Common myeloid progenitor, CD34-positive (primary cell): ENCODE data around the gene BBS12.

Experiments used
- CTCF ChIA-PET: fragments of 350-600 bp; sonication (Branson Sonifier 250); formaldehyde crosslinking; loops from one replicate; lab custom pipeline; 2021; ENCODE audit warnings: antibody characterized with exemption; lab: Charles Lee
- POLR2A ChIA-PET: fragments of 350-600 bp; sonication (Branson Sonifier 250); formaldehyde crosslinking; loops from one replicate; lab custom pipeline; 2021; ENCODE audit warnings: antibody characterized with exemption; lab: Charles Lee
- DNase-seq, 3 donors: peaks; one replicate each; pipeline versions ENCODE4 v3.0.0 to v3.0.0-alpha.2; 2013
- H3K27ac ChIP-seq, 2 experiments: 1 replicate in 1 of 2; 2 replicates in 1 of 2; pipeline ENCODE4 v1.7.0; 2013; ENCODE audit warnings: inconsistent platforms in 2 of 2, low read length in 2 of 2, mild to moderate bottlenecking in 2 of 2, low read depth in 1 of 2, moderate library complexity in 1 of 2; ENCODE audit not compliant: severe bottlenecking in 2 of 2, insufficient read depth in 1 of 2, poor library complexity in 1 of 2
- H3K27me3 ChIP-seq, 5 experiments: replicated peaks in 2 of 5; 1 replicate in 3 of 5; 2 replicates in 2 of 5; pipeline versions ENCODE4 v1.6.1 to v1.7.0; 2013; ENCODE audit warnings: low read length in 4 of 5, mild to moderate bottlenecking in 2 of 5, moderate library complexity in 2 of 5, inconsistent platforms in 1 of 5; ENCODE audit not compliant: insufficient read depth in 5 of 5, control insufficient read depth in 4 of 5
- H3K36me3 ChIP-seq, 4 experiments: 1 replicate in 2 of 4; 2 replicates in 2 of 4; pipeline versions ENCODE4 v1.6.1 to v1.7.0; 2013; ENCODE audit warnings: low read length in 3 of 4, control low read depth in 1 of 4, mild to moderate bottlenecking in 1 of 4; ENCODE audit not compliant: control insufficient read depth in 4 of 4, insufficient read depth in 4 of 4
- H3K4me1 ChIP-seq, 4 experiments: 1 replicate in 3 of 4; 2 replicates in 1 of 4; pipeline versions ENCODE4 v1.6.1 to v1.7.1; 2013; ENCODE audit warnings: low read length in 3 of 4, mild to moderate bottlenecking in 3 of 4, control low read depth in 1 of 4, inconsistent platforms in 1 of 4, moderate library complexity in 1 of 4; ENCODE audit not compliant: control insufficient read depth in 4 of 4, insufficient read depth in 4 of 4; ENCODE audit errors: control extremely low read depth in 1 of 4
- H3K4me3 ChIP-seq, 7 experiments: 1 replicate in 4 of 7; 2 replicates in 3 of 7; pipeline versions ENCODE4 v1.5.1 to v1.7.0; 2013; ENCODE audit warnings: mild to moderate bottlenecking in 7 of 7, low read length in 6 of 7, moderate library complexity in 6 of 7, inconsistent platforms in 2 of 7, low read depth in 2 of 7, control low read depth in 1 of 7; ENCODE audit not compliant: insufficient read depth in 4 of 7, control insufficient read depth in 1 of 7; ENCODE audit errors: extremely low read depth in 1 of 7
- H3K9me3 ChIP-seq, 5 experiments: 1 replicate in 4 of 5; 2 replicates in 1 of 5; pipeline versions ENCODE4 v1.6.1 to v1.7.1; 2013; ENCODE audit warnings: low read length in 4 of 5, mild to moderate bottlenecking in 2 of 5, inconsistent platforms in 1 of 5, low read depth in 1 of 5, moderate library complexity in 1 of 5; ENCODE audit not compliant: control insufficient read depth in 4 of 5, insufficient read depth in 2 of 5; ENCODE audit errors: control extremely low read depth in 1 of 5
- WGBS: methylation state at CpG from one replicate; pipeline ENCODE4 v1.1.5; 2013; ENCODE audit not compliant: insufficient coverage; 5-methylcytosine and 5-hydroxymethylcytosine counted together

The BBS12 gene

GRCh38 chr4:122762966-122763716 is 30.6 kb downstream of the BBS12 start:
- WGBS, result 95% methylated on average over 9 of the region's 14 CpGs
- Histone ChIP-seq H3K9me3 (no peaks in the 10 kb centered on the region), H3K36me3 (no peaks in the 10 kb centered on the region), H3K27me3 (no peaks in the 10 kb centered on the region), H3K27ac (no peak overlapping the region), H3K4me3 (no peak overlapping the region), H3K4me1 (peaks cover 7 to 17% (median 10%) of the 10 kb centered on the region in 4 experiments)
- CTCF ChIA-PET, result interaction anchor here (1.2 to 1.5 kb wide), 2 partner anchors 30 to 151 kb away, joined by 3 read pairs; partner anchors contain the start of gene BBS12
- POLR2A ChIA-PET, result no interaction called here
- no peak for DNase-seq

GRCh38 chr4:122764071-122764820 is 31.7 kb downstream of the BBS12 start:
- DNase-seq, result no peak
- ChIA-PET CTCF (interaction anchor here (1.5 kb wide), 1 partner anchor 32 kb away, joined by 3 read pairs; the partner anchor contains the start of gene BBS12), POLR2A (no interaction called here)
- H3K27me3 ChIP-seq, result no peaks in the 10 kb centered on the region
- H3K4me1 ChIP-seq, result peaks cover 7 to 17% (median 10%) of the 10 kb centered on the region in 4 experiments
- no peaks in the 10 kb centered on the region for H3K9me3 ChIP-seq
- 100% methylated on average over 1 of the region's 5 CpGs for WGBS
- H3K36me3 ChIP-seq, result no peaks in the 10 kb centered on the region
- no peak overlapping the region for H3K4me3 ChIP-seq
- H3K27ac ChIP-seq, result no peak overlapping the region

- WGBS, result no CpG with 5 or more reads among the region's 1 CpG
- H3K4me1 ChIP-seq, result peaks cover 7 to 17% (median 10%) of the 10 kb centered on the region in 4 experiments
- no peak for DNase-seq
- H3K9me3 ChIP-seq, result no peaks in the 10 kb centered on the region
- H3K36me3 ChIP-seq, result no peaks in the 10 kb centered on the region
- no peak overlapping the region for H3K4me3 ChIP-seq
- ChIA-PET CTCF (no interaction called here), POLR2A (no interaction called here)
- H3K27me3 ChIP-seq, result no peaks in the 10 kb centered on the region
- H3K27ac ChIP-seq, result no peak overlapping the region
Measured at GRCh38 chr4:122764821-122765215, 32.3 kb downstream of the BBS12 start.

- Histone ChIP-seq H3K9me3 (no peaks in the 10 kb centered on the region), H3K27me3 (no peaks in the 10 kb centered on the region), H3K36me3 (no peaks in the 10 kb centered on the region), H3K4me1 (peaks cover 7 to 17% (median 10%) of the 10 kb centered on the region in 4 experiments), H3K4me3 (no peak overlapping the region), H3K27ac (no peak overlapping the region)
- ChIA-PET CTCF (interaction anchor here (1.3 to 3.2 kb wide), 4 partner anchors 8 to 49 kb away, joined by 3 to 11 read pairs (median 4); partner anchors contain the start of gene BBS12), POLR2A (no interaction called here)
- 100% methylated on average over 1 of the region's 7 CpGs for WGBS
- no peak for DNase-seq
Measured at GRCh38 chr4:122765692-122766352, 33.3 kb downstream of the BBS12 start.

- Histone ChIP-seq H3K4me1 (peaks cover 7 to 17% (median 10%) of the 10 kb centered on the region in 4 experiments), H3K27ac (no peak overlapping the region), H3K4me3 (no peak overlapping the region), H3K36me3 (no peaks in the 10 kb centered on the region), H3K27me3 (no peaks in the 10 kb centered on the region), H3K9me3 (no peaks in the 10 kb centered on the region)
- no peak for DNase-seq
- no CpG with 5 or more reads among the region's 3 CpGs for WGBS
- CTCF ChIA-PET, result interaction anchor here (1.3 to 3.2 kb wide), 4 partner anchors 8 to 49 kb away, joined by 3 to 11 read pairs (median 4); partner anchors contain the start of gene BBS12
- POLR2A ChIA-PET, result no interaction called here
Measured at GRCh38 chr4:122766353-122766705, 33.8 kb downstream of the BBS12 start.

GRCh38 chr4:122766950-122767349 is 34.4 kb downstream of the BBS12 start:
- Histone ChIP-seq H3K4me3 (no peak overlapping the region), H3K9me3 (no peaks in the 10 kb centered on the region), H3K4me1 (peaks cover 7 to 14% (median 10%) of the 10 kb centered on the region in 4 experiments), H3K27ac (no peak overlapping the region), H3K36me3 (no peaks in the 10 kb centered on the region), H3K27me3 (no peaks in the 10 kb centered on the region)
- whole genome bisulfite sequencing, result 92% methylated on average over 2 of the region's 2 CpGs
- no peak for DNase-seq
- CTCF ChIA-PET, result interaction anchor here (1.0 to 3.2 kb wide), 4 partner anchors 9 to 147 kb away, joined by 3 to 11 read pairs (median 4); no protein-coding TSS in a partner anchor
- POLR2A ChIA-PET, result no interaction called here
